Gastrocnemius medialis (tissue), 4 donors: Measurements from ENCODE around the gene RPS29.

ENCODE experiments used
- CTCF ChIP-seq, 5 experiments: fragments of 450-650 bp in 3 of 5; fragments of 200-600 bp in 2 of 5; sonication (generic) in 2 of 5; IDR thresholded peaks in 4 of 5; conservative IDR thresholded peaks in 1 of 5; 1 replicate in 4 of 5; 2 replicates in 1 of 5; pipeline ENCODE4 v1.5.1; 2016 to 2019; ENCODE audit warnings: antibody characterized with exemption in 5 of 5, mild to moderate bottlenecking in 3 of 5, moderate library complexity in 3 of 5
- POLR2A ChIP-seq, 2 donors: fragments of 450-650 bp; IDR thresholded peaks; one replicate each; pipeline ENCODE4 v1.6.1; 2017; ENCODE audit warnings: antibody characterized with exemption in 2 of 2, mild to moderate bottlenecking in 2 of 2, moderate library complexity in 2 of 2

DNA sequence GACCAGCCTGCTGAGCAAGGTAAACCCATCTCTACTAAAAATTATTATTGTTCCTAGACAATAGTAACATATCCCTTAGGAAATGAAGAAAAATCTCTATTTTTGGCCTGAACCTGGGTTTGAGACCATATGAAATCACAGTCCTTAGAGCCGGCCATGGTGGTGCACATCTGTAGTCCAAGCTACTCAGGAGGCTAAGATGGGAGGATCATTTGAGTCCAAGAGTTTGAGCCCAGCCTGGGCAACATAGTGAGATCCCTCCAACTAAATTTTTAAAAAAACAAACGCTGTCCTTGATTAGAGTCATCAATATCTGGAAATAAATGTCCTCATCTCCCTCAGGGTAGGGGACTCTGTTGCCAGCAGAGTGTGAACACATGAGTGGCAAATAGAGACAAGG lies 34.6 kb downstream of the RPS29 start:
- TF ChIP-seq CTCF (IDR thresholded peaks at IDR 0.05 in 4 of 5, conservative IDR thresholded peaks at IDR 0.05 in 1 of 5), result no peak
- TF ChIP-seq POLR2A (IDR thresholded peaks at IDR 0.05), result no peak
